Measurements from ENCODE around the gene NUCKS1.
"Not testable (repeated sequence)": the region's sequence is repeated elsewhere in the genome, so short reads cannot be mapped to it uniquely, and the experiment has no call there.

NUCKS1 gene

DNA sequence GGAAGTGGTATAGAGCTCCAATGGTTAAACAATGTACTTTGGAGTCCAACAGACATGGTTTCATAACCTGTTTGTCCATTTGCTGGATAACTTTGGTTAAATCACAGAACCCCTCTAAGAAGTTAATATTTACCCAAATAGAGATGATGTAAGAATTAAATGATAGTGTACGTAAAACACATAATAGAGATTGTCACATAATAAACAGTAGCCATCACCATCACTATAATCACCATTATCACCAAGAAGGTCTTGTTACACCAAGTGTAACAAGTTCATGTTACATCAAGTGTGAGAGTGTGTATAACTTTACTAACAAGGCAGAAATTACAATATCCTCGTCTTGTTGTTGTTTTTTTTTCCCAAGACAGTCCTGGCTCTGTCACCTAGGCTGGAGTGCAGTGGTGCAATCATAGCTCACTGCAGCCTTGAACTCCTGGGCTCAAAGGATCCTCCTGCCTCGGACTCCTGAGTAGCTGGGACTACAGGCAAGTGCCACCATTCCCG, 23.3 kb downstream of the NUCKS1 start:
- no peak for DNase-seq

DNA sequence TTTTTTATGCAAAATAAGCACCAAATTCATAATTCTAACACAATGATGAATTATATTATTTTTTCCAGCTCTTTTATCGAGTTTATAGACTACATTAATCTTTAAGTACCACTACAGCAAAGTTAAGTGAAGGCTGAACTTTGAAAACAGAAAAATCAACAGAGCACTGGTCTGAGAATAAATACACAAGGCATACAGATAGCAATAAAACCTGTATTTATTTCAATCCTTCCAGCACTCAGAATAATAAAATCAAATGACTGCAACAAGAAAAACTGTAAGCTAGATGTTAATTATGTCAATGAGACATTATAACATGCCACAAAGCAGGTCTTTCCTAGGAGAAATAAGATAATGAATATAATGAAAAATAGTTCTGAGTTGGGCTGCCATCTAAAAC, 24.5 kb downstream of the NUCKS1 start:
- DNase-seq = no peak

DNA sequence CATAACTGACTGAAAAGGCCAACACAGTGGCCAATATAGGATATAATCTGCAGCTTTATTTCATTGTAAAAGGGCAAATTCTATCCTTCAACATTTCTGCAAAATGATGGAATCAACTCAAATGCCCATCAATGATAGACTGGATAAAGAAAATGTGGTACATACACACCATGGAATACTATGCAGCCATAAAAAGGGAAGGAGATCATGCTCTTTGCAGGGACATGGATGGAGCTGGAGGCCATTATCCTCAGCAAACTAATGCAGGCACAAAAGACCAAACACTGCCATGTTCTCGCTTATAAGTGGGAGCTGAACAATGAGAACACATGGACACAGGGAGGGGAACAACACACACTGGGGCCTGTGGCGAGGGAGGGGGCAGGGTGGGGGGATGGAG, 29.2 kb downstream of the NUCKS1 start:
- not testable (repeated sequence) for DNase-seq

DNA sequence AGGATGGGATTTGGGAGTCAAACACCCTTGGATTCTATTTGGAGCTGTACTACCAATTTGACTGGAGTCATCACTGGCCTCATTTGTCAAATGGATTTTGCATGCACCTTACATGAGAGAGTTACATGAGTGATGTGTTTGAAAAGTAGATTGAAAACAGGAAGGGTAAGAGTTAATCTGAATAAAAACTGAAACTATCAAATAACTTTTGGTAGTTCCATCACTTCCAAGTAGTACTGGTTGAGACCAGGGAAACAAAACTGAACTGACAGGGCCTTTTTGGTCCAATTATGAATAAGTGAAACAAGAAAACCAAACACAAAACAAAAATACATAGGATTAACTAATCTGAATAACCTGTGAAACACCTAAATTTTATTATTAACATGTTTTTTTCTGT, 30.2 kb downstream of the NUCKS1 start:
- DNase-seq = no peak

DNA sequence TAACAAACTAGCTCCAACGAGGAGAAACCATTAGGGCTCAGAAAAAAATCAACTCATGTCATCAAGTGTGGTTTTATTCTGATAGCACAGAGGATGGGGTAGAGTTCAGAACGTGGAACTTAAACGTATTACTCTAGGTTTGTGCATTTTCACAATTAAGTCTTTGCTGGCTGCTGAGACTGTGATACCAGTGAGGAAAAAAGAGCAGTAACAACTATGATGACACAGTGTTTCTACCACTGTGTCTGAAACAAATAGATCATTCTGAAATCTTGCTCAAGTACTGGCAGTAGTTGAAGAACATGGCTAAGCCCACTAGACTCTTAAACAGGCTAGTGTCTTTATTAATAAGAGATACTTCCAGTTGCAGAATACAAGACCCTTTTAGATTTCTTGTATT, 31.0 kb downstream of the NUCKS1 start:
- DNase-seq = no peak

DNA sequence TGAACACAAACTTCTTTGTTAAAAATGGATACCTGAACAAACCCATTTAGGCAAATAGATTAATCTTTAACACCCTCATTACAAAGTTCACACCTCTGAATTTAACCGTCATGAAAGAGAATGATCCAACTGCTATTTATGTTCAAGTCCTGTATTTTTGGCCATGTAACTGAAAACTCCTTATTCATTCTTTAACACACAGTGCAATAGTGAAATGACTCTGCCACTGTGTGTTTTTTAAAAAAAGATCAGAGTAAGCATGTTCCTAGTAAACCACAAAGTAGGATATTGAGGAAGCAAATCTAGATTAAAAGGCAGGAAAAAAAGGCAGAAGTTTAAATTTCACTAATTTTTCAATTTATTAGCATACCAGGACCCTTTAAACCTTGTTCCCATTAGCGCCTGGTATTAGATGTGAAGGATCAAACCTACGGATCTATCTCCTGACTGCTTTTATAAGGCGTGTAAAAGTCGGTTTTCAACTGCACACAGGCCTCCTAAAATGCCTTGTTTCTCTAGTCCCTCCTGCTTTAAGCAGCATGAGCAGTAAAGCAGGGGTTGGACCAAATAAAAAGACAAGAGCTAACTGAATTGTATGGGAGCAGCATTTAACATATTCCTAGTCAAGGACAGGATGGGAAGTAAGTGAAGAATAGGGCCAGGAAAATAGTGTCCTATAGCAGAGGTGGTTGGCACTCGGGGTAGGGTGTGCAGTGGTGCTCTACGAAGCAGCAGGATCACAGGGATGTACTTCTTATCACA, 33.4 kb downstream of the NUCKS1 start:
- no peak for DNase-seq

DNA sequence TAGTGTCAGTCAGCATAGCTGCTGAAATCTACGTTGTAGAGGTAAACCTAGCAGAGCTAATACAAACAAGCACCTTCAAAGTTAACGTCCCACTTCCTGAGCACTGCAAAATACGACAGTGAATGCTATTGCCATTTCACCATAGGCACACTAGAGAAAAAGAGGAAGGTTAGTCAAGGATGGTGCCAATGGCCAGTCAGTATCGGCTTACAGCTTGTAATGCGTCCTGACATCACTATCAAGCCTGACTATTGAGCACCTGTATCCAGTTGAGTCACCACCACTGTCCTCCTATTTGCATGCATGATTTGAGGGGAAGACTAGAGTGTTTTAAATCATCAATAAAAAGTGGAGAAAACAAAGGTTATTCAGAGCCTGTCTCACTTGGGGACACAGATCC, 34.4 kb downstream of the NUCKS1 start:
- no peak for DNase-seq

DNA sequence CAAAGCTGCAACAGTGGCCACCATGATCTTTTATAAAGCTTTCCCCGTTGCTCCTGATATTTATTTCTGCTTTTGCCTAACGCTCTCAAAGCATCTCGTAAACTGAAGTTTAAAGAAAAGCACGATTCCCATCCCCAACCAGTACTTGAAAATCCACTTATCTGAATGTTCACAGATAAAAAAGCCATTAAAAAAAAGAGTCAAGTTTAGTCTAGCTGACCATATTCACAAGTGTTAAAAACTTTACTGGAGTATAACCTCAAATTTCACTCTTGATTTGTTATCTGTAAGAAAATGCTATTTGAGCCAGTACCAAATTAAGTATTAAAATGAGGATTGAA, 35.1 kb downstream of the NUCKS1 start:
- DNase-seq = no peak

DNA sequence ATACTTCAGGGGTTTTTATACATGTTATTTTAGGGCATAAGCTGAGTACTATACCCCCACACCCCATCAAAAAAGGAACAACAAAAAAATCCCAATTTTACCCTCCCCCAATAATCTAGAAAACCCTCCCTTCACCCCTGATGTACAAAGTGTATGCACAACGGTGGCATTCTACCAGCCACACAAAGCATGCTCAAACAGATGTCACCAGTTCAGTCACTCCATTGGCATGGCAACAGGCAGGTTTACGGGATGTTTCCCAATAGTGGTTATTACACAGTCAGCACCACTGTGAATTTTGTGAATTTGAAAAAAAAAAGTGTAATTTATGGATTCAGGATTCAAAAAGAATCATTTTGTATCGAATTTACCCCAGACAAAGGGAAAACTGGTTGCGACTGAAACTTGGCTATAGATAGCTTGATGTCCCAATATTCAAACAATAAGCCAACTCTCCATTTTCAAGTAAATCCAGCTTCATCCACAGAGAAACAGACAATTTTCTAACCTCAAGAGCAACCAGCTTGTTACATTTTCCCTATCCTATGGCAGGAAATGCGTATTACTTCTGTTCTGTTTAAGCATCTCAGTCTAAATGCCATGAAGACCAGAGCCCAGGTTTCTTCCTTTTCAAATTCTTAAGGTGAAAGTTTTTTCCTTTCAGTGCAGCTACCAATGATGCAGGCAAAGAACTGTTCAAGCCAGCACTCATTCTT, 35.6 kb downstream of the NUCKS1 start:
- DNase-seq = no peak

DNA sequence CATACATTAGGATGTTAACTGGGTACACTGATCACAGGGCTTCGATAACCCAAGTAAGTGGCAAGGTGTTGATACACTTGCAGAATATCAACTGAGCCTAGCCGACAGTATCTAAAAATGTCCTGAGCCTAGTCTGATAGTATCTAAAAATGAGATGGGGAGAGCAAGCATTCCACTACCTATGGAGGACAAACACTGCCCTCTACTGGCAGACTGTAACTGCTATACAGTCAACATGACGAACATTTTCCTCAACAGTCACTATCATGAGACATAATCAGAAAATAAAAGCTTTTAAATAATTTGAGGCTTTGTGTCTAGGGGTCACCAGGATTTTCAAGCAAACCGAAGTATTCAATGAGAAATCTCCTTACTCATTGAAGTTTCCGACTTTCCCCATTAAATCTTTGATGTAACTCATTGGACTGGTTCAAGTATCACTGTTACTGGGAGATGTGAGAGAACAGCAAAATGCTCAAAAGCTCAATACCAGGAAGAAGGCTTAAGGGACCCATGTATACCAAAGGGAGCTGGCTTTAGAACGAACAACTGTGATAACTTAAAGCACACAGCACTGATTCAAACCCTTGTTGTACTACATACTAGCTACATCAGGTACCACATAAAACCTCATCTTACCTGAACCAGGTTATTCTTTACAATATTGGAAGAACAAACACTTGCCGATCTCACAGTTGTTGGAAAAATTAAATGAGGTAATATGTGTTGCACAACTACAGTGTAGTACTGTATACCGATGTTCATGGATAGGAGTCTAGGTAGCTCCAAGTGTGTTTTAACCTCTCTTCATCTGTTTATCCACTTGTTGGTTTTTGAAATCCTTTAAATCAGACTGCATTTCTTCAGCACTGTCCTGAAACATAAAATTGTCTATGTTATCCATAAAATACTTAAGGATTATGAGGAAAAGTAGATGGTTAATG, 38.6 kb downstream of the NUCKS1 start:
- DNase-seq = peak; percentile 37 to 90 (median 81)

DNA sequence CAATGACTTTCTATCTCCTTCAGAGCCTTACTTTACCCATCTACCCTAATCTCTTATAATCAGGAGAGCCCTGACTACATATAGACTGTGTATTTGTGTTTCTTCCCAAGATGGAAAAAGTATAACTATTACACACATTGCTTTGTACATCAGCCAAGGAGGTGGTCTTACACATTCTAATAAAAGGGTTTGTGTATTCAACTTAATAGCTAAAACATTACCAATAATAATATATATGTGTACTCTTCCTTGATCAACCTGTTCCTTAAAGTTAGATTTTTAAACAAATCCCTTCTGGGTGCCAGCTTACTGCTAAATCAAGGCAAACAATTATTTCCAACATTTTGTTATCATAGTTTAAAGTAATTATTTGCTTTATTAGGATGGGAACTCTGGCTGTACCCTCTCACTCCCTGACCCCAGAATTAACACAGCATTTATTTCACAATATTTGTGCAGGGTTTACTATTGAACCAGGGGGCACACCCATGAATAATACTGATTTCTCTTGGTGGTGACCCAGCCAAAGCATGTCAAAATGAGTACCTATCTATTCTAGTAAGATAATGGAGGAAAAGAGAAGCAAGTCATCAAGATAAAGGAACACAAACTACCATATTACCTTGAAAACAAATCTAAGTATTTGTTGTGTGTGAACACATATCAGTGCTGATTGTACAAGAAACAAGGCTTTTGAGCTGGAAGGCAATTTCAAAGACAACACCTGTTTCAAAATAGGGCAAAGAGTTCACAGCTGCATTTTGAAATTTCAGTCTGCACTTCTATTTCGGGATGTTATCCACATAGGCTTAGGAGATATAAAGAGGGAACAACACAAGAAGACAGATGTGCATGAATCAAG, 39.5 kb downstream of the NUCKS1 start:
- DNase-seq = no peak

DNA sequence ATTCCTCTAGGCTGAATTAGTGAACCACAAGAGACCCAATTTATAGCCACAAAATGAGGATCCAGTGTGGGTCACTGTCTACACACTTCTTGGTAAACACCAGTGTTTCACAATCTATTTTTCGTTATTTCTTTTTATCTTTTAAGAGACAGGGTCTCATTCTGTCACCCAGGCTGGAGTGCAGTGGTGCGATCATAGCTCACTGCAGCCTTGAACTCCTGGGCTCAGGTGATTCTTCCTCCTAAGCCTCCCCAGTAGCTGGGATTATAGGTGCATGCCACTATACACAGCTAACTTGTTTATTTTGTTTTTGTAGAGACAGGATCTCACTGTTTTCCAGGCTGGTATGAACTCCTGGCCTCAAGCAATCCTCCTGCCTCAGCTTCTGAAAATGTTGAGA, 40.3 kb downstream of the NUCKS1 start:
- DNase-seq = no peak

DNA sequence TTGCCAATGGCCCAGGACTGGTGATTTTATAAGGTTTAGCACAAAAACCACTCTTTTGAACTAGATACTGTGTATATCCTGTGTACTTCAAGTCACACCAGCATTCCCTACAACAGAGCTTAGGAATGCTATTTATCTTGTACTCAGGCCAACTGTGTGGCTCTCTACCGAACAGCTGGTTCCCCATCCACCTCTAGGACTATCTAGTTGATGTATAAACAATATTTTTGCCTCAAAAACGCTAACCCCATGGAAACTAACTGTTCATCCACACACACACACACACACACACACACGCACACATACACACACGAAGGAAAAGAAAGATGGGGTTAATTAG, 41.0 kb downstream of the NUCKS1 start:
- DNase-seq = no peak

DNA sequence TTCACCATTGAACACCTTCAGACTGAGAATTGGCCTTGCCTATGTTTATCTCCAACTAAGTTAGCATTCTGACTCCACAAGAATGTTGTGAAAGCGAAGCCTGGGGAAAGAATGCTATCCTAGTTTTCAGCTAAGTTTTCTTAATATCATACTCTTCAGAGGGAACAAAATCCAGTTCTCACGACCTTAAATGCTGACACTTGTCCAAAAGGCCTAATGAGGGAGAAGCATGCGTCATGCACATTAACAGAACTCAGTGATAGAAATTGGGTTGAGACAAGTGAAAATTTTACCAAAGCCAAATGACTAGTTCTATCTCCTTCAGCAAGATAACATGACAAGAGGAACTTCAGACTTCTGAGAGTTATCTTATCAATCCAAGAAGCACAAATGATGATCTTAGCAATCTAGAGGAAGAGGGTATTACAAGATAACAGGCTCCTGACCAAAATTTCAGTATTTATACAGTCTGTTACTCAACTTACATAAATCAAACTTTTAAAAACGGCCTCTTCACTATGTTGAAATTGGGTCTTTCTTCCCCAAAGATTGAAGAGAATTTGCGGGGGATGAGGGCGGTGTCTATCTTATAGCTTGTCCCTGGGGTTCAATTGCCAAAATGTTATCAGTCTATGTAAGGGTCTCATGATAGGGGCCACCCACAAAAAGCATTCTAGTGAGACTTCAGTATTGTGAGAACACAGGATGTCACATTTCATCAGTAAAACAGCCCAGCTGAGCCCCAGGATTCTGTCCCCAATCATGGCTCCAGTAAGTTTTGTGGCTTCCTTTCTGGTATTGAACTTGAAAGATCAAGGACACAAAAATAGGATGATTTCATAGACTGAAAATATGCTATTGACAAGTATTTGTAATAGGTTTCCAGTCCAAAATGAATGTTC, 43.1 kb downstream of the NUCKS1 start:
- no peak for DNase-seq

DNA sequence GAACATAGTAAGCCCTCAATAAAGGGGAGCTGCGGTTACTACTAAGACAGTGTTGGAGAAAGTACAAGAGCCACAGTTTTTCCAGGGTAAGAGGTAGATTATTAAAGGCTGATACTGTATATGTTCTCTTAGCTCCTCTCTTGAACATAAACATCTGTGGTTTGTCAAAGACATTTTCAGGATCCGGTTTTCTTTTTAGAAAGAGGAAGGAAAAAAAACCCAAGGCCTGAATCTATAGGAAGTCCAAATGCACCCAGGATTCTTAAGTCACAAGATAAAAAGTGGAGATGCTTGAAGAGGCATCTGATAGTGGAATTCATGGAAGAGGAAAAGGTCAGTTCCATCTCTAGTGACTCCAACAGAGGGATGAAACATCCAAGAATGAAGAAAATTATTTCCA, 45.1 kb downstream of the NUCKS1 start:
- DNase-seq = no peak

DNA sequence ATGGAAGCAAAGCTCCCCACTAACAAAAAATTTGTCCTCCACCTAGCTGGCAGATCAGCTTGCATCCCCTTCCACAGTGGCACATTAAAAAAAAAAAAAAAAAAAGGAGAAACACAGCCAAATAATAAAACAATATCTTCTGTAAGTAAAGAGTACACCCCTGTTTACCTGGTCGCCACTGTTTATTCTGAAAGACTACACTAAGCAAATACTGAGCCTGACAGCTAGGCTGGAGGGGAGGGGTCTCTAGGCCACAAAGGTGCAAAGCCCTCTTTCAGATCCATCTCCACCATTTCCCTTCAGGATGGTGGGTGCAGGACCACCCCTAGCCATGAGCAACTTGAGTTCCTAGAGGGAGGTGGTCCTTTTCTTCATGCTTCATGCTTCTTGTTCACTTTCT, 46.9 kb downstream of the NUCKS1 start:
- peak in 1 of 3 experiments; percentile 58 for DNase-seq

DNA sequence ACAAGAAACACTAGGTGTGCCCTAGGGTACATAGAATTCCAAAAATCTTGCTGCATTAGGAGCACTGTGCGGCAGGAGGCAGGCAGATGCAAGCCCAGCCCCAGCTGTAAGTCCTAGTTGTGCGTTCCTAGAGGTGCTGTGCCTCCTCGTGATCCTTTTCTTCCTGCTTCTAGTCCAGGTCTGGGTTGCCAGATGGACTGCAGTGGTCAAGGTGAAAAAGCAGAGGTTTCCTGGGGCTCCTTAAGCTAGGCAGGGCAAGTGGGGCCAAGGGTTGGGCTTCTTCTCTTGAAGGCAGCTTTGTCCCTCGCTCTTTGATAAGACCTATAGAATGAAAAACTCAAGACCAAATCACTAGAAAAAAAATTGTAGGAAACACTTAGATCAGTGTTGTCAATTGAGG, 48.1 kb downstream of the NUCKS1 start:
- no peak for DNase-seq

DNA sequence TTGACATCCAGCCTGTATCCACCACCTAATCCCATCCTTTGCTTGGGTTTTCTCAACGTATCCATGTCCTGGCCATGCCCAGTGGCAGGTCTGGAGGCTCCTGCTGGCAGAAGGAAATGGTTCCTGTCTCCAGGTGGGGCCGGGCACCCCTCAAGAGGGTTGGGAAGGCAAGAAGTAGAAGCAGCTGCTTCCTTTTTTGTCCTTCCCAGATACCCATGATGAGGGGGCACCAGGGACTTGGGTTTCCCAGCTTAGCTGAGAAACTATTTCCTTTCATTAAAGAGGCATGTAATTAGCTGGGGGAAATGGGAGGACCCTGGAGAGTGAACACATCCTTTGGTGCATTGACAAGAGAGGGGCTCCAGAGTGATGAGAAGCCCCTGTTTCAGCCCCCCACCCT, 48.6 kb downstream of the NUCKS1 start:
- DNase-seq = no peak

DNA sequence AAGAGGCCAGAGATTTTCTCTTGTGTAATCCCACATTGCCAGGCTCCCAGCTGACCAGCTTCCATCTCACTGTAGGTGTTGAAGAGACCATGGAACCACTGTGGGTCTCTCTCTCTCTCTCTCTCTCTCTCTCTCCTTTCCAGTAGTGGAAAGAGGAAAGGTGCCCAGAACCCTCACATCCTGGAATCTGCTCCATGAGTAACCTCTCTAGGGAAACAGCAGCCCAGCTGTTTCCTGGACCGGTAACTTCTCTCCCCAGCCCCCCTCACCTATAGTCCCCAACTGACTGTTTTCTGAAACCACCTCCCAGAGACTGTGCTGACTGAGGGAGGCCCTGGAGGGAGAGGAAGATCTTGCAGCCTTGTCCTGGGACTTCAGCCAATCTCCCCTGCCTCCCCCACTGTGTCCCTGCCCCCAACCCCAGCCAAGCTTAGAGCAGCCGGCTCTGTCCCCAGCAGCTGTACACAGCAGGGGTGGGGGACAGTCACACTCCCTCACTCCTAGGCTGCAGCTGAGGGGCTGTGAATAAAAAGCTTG, 49.0 kb downstream of the NUCKS1 start:
- DNase-seq = no peak

DNA sequence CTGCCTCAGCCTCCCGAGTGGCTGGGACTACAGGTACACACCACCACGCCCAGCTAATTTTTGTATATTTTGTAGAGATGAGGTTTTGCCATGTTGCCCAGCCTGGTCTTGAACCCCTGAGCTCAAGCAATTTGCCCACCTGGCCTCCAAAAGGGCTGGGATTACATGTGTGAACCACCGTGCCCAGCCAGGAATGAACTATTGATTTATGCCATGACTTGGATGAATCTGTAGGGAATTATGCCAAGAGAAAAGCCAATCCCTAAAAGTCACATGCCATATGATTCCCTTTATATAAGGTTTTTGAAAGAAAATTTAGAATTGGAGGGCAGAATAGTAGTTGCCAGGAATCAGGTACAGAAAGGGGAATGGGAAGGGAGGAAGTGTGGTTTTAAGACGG, 50.6 kb downstream of the NUCKS1 start:
- DNase-seq = no peak

DNA sequence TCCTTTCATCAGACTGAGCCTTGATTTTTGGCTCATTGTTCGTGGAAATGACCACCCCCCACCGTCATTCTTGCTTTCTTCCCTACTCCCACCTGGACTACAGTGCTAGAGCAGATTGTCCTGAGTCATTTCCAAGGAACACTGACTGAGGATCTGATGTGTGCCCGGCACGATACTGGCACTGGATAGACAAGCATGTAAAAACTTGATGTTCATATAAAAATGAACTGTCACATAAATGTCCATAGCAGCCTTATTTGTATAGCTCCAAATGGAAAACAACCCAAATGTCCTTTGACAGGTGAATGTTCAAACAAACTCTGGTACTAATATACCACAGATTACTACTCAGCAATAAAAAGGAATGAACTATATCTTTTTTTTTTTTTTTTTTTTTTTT, 51.1 kb downstream of the NUCKS1 start:
- DNase-seq = no peak
